ENCODE measurements around the gene ATXN1.

DNA sequence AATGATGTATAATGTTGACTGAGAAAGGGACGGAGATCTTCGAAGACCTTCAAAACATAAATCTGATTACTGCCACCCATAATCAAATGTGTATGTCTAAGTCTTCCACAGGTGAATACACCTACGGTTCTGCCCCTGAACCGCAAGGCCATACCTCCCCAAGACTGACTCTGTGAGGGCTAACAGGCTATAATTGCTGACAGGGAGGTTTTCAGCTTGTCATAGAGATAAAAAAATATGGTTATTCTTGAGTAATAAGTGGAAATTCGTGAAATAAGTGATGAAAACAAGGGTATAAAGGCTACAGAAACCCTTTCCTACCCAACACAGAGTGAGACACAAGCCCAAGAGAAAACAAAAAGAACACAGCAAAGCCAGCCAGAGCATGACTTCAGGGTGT, 188.9 kb downstream of the ATXN1 start:
- TF ChIP-seq CEBPB (IDR thresholded peaks at IDR 0.05), result no peak
- TF ChIP-seq, protein P1, sequence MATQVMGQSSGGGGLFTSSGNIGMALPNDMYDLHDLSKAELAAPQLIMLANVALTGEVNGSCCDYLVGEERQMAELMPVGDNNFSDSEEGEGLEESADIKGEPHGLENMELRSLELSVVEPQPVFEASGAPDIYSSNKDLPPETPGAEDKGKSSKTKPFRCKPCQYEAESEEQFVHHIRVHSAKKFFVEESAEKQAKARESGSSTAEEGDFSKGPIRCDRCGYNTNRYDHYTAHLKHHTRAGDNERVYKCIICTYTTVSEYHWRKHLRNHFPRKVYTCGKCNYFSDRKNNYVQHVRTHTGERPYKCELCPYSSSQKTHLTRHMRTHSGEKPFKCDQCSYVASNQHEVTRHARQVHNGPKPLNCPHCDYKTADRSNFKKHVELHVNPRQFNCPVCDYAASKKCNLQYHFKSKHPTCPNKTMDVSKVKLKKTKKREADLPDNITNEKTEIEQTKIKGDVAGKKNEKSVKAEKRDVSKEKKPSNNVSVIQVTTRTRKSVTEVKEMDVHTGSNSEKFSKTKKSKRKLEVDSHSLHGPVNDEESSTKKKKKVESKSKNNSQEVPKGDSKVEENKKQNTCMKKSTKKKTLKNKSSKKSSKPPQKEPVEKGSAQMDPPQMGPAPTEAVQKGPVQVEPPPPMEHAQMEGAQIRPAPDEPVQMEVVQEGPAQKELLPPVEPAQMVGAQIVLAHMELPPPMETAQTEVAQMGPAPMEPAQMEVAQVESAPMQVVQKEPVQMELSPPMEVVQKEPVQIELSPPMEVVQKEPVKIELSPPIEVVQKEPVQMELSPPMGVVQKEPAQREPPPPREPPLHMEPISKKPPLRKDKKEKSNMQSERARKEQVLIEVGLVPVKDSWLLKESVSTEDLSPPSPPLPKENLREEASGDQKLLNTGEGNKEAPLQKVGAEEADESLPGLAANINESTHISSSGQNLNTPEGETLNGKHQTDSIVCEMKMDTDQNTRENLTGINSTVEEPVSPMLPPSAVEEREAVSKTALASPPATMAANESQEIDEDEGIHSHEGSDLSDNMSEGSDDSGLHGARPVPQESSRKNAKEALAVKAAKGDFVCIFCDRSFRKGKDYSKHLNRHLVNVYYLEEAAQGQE (IDR thresholded peaks at IDR 0.05), result no peak
- no peak for TF ChIP-seq TP53 (CRISPR knock-in tag; IDR thresholded peaks at IDR 0.05)
- no peak for TF ChIP-seq MAX (IDR thresholded peaks at IDR 0.05)
